ENCODE results near the gene MRPS9. TPM values are rescaled to one million over a fixed set of nuclear protein-coding genes. Genes with fewer than 3 reads are reported as not detected.

MRPS9 gene
- polyA plus RNA-seq, 4 donors: 51.7 to 55.0 (median 52.8) TPM

- DNase-seq (ENCODE audit: low read depth in 4 of 4, low spot score in 2 of 4): no peak
Measured at GRCh38 chr2:105116348-105116747, 78.5 kb downstream of the MRPS9 start.

- DNase-seq (ENCODE audit: low read depth in 4 of 4, low spot score in 2 of 4): no peak
Measured at GRCh38 chr2:105117565-105117964, 79.7 kb downstream of the MRPS9 start.

DNA sequence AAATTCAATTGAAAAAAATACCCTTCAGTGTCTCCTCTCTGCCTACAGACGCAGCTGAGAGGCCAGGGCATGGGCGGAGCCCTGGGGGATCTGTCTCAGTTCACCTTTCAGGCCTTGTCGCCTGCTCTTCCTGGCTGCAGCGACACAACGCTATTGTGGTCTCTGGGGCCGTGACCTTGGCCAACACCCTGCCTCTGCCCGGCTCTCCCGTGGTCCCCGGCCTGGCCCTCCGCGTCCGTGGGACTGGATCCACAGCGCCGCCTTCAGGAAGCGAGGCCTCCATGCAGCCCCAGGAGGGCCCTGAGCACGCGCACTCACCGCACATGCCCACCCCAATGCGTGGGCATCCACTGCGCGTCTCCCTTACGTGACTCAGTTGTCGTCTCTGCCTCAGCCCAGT lies 81.1 kb downstream of the MRPS9 start:
- no peak for DNase-seq (ENCODE audit: low read depth in 4 of 4, low spot score in 2 of 4)

- no peak for DNase-seq (ENCODE audit: low read depth in 4 of 4, low spot score in 2 of 4)
Measured at GRCh38 chr2:105121434-105121833, 83.6 kb downstream of the MRPS9 start.

GRCh38 chr2:105125428-105125827 lies 87.6 kb downstream of the MRPS9 start:
- DNase-seq (ENCODE audit: low read depth in 4 of 4, low spot score in 2 of 4): no peak

DNA sequence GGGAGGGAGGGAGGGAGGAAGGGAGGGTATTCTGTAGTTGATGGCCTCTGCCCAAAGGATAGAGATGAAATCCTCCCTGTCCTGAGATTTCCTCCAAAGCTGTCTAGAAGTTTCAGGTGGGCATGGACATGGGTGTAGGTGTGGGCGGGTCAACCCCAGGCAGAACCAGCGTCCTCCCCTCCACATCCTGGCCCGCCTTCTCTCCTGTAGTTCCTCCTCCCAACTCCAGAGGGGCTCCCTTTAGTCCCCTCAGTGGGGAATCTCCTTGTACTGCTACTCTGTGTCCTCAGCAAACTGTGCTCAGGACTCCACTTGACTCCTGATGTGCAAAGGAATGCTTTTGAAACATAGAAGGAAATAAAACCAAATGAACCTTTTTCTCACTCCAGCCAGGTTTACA lies 88.1 kb downstream of the MRPS9 start:
- DNase-seq (ENCODE audit: low read depth in 4 of 4, low spot score in 2 of 4): no peak

- DNase-seq (ENCODE audit: low read depth in 4 of 4, low spot score in 2 of 4): no peak
Measured at GRCh38 chr2:105126336-105126735, 88.5 kb downstream of the MRPS9 start.

GRCh38 chr2:105127289-105127915 lies 89.5 kb downstream of the MRPS9 start:
- DNase-seq (ENCODE audit: low read depth in 4 of 4, low spot score in 2 of 4): no peak

DNA sequence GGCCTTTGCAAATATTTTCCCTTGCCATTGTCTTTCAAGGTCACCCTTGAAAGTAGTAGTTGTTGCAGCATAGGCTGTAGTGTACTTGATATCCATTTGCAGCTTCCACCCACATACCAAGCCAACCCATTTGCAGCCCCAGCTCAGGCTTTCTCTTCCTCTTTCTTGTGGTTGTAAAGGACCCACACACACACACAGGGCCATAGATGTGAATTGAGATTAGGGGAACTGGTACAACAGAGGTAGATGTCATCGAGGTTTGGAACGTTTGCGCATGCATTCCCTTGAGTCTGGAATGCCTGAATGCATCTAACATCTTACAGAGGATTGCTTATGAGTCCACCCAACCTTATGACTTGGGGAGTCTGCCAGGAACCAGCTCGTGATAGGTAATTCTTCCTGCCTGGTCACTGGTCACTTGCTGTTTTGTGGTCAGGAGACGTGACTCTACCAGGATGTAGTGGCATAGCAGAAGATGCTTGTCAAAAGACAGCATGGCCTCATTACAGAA lies 91.9 kb downstream of the MRPS9 start:
- DNase-seq (ENCODE audit: low read depth in 4 of 4, low spot score in 2 of 4): no peak

DNA sequence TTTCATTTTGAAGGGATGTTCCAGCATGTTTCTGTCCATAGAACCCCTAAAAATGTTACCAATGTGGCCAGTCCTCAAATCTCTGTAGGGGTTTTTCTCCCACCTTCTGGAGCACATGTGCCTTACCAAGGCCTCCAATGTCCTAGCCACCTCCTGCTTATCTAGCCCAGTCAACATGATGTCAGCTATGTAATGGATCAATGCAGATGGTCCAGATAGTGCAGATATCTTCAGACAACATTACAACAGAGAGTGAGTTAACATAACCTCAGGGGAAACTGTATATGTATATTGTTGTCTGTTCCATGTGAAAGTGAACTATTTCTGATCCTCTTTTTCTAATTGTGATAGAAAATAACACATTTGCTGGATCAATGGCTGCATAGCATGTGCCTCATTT lies 92.7 kb downstream of the MRPS9 start:
- no peak for DNase-seq (ENCODE audit: low read depth in 4 of 4, low spot score in 2 of 4)

- DNase-seq (ENCODE audit: low read depth in 4 of 4, low spot score in 2 of 4): no peak
Measured at GRCh38 chr2:105134081-105134480, 96.2 kb downstream of the MRPS9 start.

DNA sequence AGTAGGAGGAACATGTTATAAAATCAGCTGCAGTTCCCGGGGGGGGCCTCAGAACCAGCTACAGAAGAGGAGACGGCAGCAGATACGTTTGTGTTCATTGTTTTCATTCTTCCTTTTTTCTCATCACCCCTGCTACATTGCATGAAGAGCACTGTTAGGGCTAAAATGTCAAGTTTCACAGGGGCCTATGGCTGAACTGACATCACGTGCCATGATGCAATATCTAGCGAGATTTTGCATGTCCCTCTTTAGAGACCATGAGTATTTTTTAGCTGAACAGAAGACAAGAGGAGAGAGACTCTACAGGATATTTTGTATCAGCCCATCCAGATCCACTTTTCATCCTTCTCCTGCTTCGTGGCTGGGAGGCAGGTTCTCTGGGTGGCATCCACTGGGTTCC lies 97.6 kb downstream of the MRPS9 start:
- no peak for DNase-seq (ENCODE audit: low read depth in 4 of 4, low spot score in 2 of 4)

DNA sequence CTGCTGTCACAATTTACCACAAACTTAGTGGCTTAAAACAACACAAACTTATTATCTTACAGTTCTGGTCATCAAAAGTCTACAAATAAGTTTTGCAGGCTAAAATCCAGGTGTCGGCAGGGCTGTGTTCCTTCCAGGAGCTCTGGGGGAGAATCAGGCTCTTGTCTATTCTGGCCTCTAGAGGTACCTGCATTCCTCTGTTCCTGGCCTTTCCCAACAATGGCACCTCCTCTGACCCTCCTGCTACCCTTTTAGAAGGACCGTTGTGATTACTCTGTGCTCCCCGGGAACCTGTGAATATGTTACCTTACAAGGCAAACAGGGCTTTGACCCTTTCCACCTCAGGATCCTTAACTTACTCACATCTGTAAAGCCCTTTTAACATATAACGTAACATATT lies 98.5 kb downstream of the MRPS9 start:
- DNase-seq (ENCODE audit: low read depth in 4 of 4, low spot score in 2 of 4): no peak

- no peak for DNase-seq (ENCODE audit: low read depth in 4 of 4, low spot score in 2 of 4)
Measured at GRCh38 chr2:105138643-105139042, 100.8 kb downstream of the MRPS9 start.

- DNase-seq (ENCODE audit: low read depth in 4 of 4, low spot score in 2 of 4): no peak
Measured at GRCh38 chr2:105139556-105140239, 101.8 kb downstream of the MRPS9 start.

- DNase-seq (ENCODE audit: low read depth in 4 of 4, low spot score in 2 of 4): no peak
Measured at GRCh38 chr2:105140240-105140568, 102.3 kb downstream of the MRPS9 start.

- no peak for DNase-seq (ENCODE audit: low read depth in 4 of 4, low spot score in 2 of 4)
Measured at GRCh38 chr2:105141099-105141614, 103.3 kb downstream of the MRPS9 start.

DNA sequence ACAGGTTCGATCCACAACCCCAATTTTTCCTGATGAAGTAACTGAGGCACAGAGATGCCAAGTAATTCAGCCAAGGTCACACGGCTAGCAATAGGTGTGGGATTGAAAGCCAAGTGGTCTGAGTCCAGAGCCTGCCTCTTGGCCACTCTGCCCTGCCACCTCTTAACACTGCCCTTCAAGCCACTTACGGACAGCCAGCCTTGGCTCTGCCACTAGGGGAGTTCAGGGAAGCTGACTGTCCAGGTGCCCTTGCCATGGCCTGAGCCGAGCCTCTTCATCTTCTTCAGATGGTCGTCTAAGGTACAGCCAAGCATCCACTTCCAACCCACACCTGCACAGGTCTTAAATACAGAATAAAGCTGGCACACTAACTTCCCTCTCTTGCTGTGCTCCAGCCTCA lies 104.4 kb downstream of the MRPS9 start:
- no peak for DNase-seq (ENCODE audit: low read depth in 4 of 4, low spot score in 2 of 4)

DNA sequence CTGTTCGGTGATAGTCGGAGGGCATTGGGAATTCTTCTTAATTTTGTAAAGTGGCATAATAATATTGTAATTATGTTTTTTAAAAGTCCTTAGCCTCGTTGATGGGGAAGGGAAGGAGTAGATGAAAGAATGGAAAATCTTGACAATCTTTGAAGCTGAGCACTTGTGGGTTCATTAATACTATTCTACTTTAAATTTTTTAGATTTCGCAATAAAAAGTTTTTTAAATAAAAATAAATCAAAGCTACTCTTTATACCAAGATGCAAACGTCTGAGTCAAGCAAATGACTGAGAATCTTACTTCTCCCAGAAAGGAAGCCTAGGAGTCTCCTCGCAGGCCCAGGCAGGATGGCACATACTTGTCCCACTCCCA lies 105.2 kb downstream of the MRPS9 start:
- no peak for DNase-seq (ENCODE audit: low read depth in 4 of 4, low spot score in 2 of 4)

DNA sequence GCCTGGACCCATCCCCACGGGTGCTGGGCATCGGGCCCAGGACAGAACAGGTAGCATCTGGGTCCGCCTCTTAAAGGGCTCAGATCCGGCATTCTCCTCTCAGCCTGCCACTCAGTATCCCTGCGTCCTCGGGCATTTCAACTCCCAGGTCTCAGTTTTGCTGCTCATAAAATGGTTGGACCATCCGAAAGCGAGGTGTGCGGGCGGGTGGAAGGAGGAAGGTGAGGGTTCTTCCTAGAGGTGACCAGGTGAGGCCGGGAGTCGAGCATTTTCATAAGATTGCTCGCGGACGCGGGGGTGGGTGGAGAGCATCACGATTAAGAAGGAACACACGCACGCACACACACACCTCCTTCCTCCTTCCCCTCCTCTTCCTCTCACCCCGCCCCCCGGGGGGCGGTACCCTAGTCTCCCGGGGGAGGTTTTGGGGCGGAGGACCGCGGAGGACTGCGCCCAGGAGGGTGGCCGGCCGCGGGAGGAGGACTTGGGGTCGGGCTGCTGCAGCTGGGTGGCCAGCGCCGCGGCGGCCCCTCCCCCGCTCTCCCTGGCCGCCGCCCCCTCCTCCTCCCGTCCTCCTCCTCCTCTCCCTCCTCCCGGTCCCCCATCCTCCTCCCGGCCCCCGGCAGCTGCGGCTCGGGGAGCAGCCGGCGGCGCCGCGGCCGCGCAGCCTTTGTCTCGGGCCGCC lies 105.7 kb downstream of the MRPS9 start:
- peak in 3 of 4 donors; percentile 11 to 38 (median 20) for DNase-seq (ENCODE audit: low read depth in 4 of 4, low spot score in 2 of 4)

GRCh38 chr2:105144152-105144940 lies 106.5 kb downstream of the MRPS9 start:
- DNase-seq (ENCODE audit: low read depth in 4 of 4, low spot score in 2 of 4): no peak
